Progenitor cell of endocrine pancreas (in vitro differentiated cells): Measurements from ENCODE around the gene ABCG4. TPM values are rescaled to one million over a fixed set of nuclear protein-coding genes. Genes with fewer than 3 reads are reported as not detected.

ENCODE experiments used
- DNase-seq: peaks from one replicate; pipeline ENCODE4 v3.0.0; 2021; ENCODE audit warnings: low spot score; ENCODE audit not compliant: unreplicated experiment
- H3K27ac Mint-ChIP-seq: 2 replicates; pipeline ENCODE4 v1.8.0; 2021; ENCODE audit warnings: mild to moderate bottlenecking, moderate library complexity, mixed read lengths
- H3K27me3 Mint-ChIP-seq: 2 replicates; pipeline ENCODE4 v1.8.0; 2021; ENCODE audit warnings: mixed read lengths
- H3K36me3 Mint-ChIP-seq: 2 replicates; pipeline ENCODE4 v1.8.0; 2022; ENCODE audit warnings: mixed read lengths; ENCODE audit not compliant: insufficient read depth
- H3K4me1 Mint-ChIP-seq: 2 replicates; pipeline ENCODE4 v1.8.0; 2021; ENCODE audit warnings: low read depth, mixed read lengths
- H3K4me3 Mint-ChIP-seq: 2 replicates; pipeline ENCODE4 v1.8.0; 2021; ENCODE audit warnings: low read depth, mild to moderate bottlenecking, moderate library complexity, mixed read lengths
- H3K9me3 Mint-ChIP-seq: 2 replicates; pipeline ENCODE4 v1.8.0; 2021; ENCODE audit warnings: low read depth, mixed read lengths
- CTCF ChIP-seq: fragments of 200-600 bp; sonication (generic); IDR thresholded peaks from one replicate; pipeline ENCODE4 v1.5.0; 2021; ENCODE audit warnings: antibody characterized with exemption, mild to moderate bottlenecking; ENCODE audit not compliant: unreplicated experiment
- long read RNA-seq: library from polyadenylated mRNA; unstranded; transcript quantifications from one replicate; pipeline ENCODE4 v2.0.0, GENCODE V29; 2020
- total RNA-seq: library from RNA; stranded (reverse); gene quantifications from 2 replicates; pipeline ENCODE4 v1.2.1, GENCODE V29; 2021

The ABCG4 gene
- total RNA-seq = 0.53 and 0.78 TPM in 2 replicates
- long read RNA-seq = 0 reads

DNA sequence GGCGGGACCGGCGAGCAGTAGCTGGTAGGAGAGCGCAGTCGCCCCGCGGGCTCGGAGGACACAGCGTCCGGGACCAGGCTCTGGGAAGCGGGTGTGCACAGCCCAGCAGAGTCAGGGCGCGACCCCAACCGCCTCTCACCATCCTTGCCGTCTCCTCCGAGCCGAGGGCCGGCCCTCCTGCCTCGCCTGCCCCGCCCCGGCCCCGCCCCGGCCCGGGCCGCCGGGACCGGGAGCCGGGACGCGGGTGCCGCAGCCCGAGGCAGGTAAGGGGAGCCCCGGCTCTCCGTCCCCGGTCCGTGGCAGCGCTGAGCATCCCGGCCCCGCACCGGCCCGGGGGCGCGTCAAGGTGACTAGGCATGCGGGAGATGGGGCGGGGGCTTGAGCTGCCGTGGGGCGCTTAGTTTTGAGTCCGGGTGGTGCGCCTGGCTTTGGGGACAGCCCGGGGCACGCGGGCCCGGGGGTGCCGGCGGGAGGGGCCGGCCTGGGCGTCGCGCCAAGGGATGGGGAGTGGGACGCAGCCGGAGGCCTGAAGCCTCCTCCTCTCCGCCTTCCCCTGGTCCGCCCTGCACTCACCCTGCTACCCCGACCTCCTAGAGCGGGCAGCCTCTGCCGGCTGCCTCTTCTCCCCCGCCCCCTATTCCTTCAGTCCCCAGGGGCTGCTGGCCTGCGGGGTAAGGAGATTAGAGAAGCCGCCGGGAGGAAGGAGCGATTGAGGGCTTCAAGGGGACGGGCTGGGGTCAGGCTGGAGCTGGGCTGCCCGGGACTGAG, at the start of gene ABCG4:
ABCG4 (plus strand) TSS at position 35 of the 768 bp plus-strand sequence. CDS start 914 bp downstream, outside the sequence.
- H3K4me1 Mint-ChIP-seq = no peaks in the 10 kb centered on the region
- peak within 1 kb of the TSS; percentile 66 for H3K4me3 Mint-ChIP-seq
- TF ChIP-seq CTCF = no peak
- H3K27me3 Mint-ChIP-seq = peaks cover 79% of the 10 kb centered on the region
- no peaks in the 10 kb centered on the region for H3K9me3 Mint-ChIP-seq
- H3K36me3 Mint-ChIP-seq = no peaks in the 10 kb centered on the region
- no peak for DNase-seq
- no peak within 1 kb of the TSS for H3K27ac Mint-ChIP-seq

- H3K27me3 Mint-ChIP-seq = no peaks in the 10 kb centered on the region
- peaks cover 20% of the 10 kb centered on the region for H3K36me3 Mint-ChIP-seq
- H3K4me1 Mint-ChIP-seq = peaks cover 16% of the 10 kb centered on the region
- H3K4me3 Mint-ChIP-seq = peak overlapping the region; percentile 78
- no peak for DNase-seq
- TF ChIP-seq CTCF = no peak
- H3K27ac Mint-ChIP-seq = peak overlapping the region; percentile 73
- no peaks in the 10 kb centered on the region for H3K9me3 Mint-ChIP-seq
These were observed 49.1 kb upstream of the ABCG4 start for GRCh38 chr11:119099711-119100110.

DNA sequence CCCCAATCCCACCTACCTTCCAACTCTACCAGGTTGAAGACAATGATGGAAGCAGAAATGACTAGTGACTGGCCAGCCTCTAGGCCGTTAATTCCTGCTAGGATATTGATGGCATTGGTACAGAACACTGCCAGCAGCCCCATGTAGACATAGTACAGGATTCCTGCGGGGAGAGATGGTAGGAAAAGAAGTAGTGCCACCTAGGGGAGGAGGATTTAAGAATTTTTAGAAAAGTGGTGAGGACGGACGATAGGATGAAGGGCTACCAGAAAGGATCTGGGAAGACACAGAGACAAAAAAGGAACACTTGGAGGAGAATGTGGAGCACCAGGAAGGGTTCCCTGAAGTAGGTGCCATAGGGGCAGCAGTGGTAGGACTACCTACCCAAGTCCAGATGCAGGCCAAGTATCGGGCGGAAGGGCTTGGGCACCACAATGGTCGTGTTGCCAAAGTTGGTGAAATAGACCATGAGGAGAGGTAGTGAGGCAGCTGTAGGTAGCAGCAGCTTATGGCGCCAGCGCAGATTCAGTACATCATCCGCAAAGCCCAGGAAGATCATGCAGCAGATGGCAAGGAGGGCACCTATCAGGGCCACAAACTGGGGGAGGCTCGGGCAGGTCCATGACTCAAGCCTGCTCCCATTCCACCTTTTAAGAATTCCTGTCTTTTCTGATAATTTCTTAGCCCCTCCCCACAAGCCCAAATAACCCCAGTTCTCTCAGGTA, 48.4 kb upstream of the ABCG4 start:
- Mint-ChIP-seq H3K4me3 (peak overlapping the region; percentile 78), H3K27me3 (no peaks in the 10 kb centered on the region), H3K9me3 (no peaks in the 10 kb centered on the region), H3K36me3 (peaks cover 20% of the 10 kb centered on the region), H3K4me1 (peaks cover 16% of the 10 kb centered on the region), H3K27ac (peak overlapping the region; percentile 99)
- DNase-seq = no peak
- TF ChIP-seq CTCF = peak; percentile 17

DNA sequence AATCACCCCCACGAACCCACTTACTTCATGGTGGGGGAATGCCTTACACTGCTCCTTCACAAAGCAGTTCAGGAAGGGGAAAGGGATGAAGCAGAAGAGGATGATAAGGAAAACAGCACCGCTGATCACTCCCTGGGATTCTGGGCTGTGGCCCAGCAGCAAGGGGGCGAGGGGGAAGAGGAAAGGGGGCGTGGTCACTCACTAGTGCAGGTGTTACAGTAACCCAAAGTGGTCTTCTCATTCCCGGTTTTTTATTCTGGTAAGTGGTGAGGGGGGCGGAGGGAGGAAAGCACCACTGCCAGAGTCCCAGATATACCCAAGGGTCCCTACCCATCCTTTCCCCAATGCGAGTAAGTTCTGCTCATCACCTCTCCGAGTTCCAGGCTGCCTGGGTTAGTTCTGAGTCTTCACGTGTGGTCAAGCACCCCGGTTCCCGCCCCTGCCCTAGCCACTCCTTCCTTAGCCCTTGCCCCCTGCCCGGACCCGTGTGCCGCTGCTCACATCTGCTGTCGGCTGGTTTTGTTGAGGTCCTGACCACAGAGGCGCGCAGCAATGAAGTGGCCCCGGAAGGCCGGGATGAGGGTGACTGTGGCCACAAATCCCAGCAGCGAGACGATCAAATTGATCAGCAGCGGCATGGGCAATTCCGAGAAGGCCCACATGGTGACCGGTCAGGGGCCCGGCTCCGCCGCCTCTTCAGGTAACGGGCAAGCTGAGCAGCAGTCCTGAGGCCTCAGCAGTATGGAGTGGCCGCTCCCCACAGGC, 47.7 kb upstream of the ABCG4 start:
- Mint-ChIP-seq H3K4me3 (peak overlapping the region; percentile 78), H3K27me3 (no peaks in the 10 kb centered on the region), H3K27ac (peak overlapping the region; percentile 99), H3K4me1 (peaks cover 16% of the 10 kb centered on the region), H3K9me3 (no peaks in the 10 kb centered on the region), H3K36me3 (peaks cover 18% of the 10 kb centered on the region)
- DNase-seq = peak; percentile 54
- peak; percentile 37 for TF ChIP-seq CTCF
